Hepatocyte (in vitro differentiated cells): ENCODE results near the gene MAGEB16. TPM values are rescaled to one million over a fixed set of nuclear protein-coding genes. Genes with fewer than 3 reads are reported as not detected.

Experiments used
- DNase-seq: peaks from one replicate; pipeline ENCODE4 v3.0.0-alpha.2; 2016; ENCODE audit warnings: low spot score
- H2AFZ ChIP-seq: fragments of 200-600 bp; sonication (generic); 2 replicates; pipeline ENCODE4 v1.6.0; 2016; ENCODE audit warnings: antibody characterized with exemption, mild to moderate bottlenecking
- H3K27ac ChIP-seq: fragments of 200-600 bp; sonication (generic); 2 replicates; pipeline ENCODE4 v1.5.1; 2016; ENCODE audit warnings: mild to moderate bottlenecking
- H3K27me3 ChIP-seq: fragments of 200-600 bp; sonication (generic); 2 replicates; pipeline ENCODE4 v1.6.1; 2016
- H3K36me3 ChIP-seq: fragments of 200-600 bp; sonication (generic); replicated peaks from 2 replicates; pipeline ENCODE4 v1.5.1; 2016; ENCODE audit warnings: low read depth; ENCODE audit not compliant: insufficient read depth
- H3K4me1 ChIP-seq: fragments of 200-600 bp; sonication (generic); 2 replicates; pipeline ENCODE4 v1.5.1; 2016; ENCODE audit warnings: mild to moderate bottlenecking, moderate library complexity; ENCODE audit not compliant: insufficient read depth
- H3K4me2 ChIP-seq: fragments of 200-600 bp; sonication (generic); 2 replicates; pipeline ENCODE4 v1.6.0; 2016
- H3K4me3 ChIP-seq: fragments of 200-600 bp; sonication (generic); 2 replicates; pipeline ENCODE4 v1.5.1; 2016; ENCODE audit warnings: mild to moderate bottlenecking
- H3K79me2 ChIP-seq: fragments of 200-600 bp; sonication (generic); 2 replicates; pipeline ENCODE4 v1.6.0; 2017; ENCODE audit warnings: mild to moderate bottlenecking
- H3K9me2 ChIP-seq: fragments of 200-600 bp; sonication (generic); replicated peaks from 2 replicates; pipeline ENCODE4 v1.6.0; 2017; ENCODE audit warnings: mild to moderate bottlenecking; ENCODE audit not compliant: insufficient read depth
- H3K9me3 ChIP-seq: fragments of 200-600 bp; sonication (generic); 2 replicates; pipeline ENCODE4 v1.5.1; 2016; ENCODE audit warnings: low read depth, mild to moderate bottlenecking
- H4K20me1 ChIP-seq: fragments of 200-600 bp; sonication (generic); 2 replicates; pipeline ENCODE4 v1.6.0; 2016; ENCODE audit warnings: mild to moderate bottlenecking; ENCODE audit not compliant: insufficient read depth, poor library complexity, severe bottlenecking
- EZH2 ChIP-seq: fragments of 200-600 bp; sonication (generic); IDR thresholded peaks from 2 replicates; pipeline ENCODE4 v1.6.1; 2016; ENCODE audit warnings: antibody characterized with exemption, mild to moderate bottlenecking, borderline replicate concordance
- EZH2phosphoT487 ChIP-seq: fragments of 200-600 bp; sonication (generic); IDR thresholded peaks from one replicate; pipeline ENCODE4 v1.6.1; 2018; ENCODE audit warnings: antibody characterized with exemption, mild to moderate bottlenecking, low read depth, moderate library complexity; ENCODE audit not compliant: unreplicated experiment, severe bottlenecking
- WGBS: methylation state at CpG from one replicate; pipeline ENCODE4 v1.1.6; 2016; ENCODE audit warnings: low lambda C conversion rate; ENCODE audit errors: missing lambda C conversion rate; 5-methylcytosine and 5-hydroxymethylcytosine counted together
- polyA plus RNA-seq: library from polyadenylated mRNA; unstranded; fragments of >200 nt; fragmentation: Nextera tagmentation; extraction: Ambion mirVana; gene quantifications from 2 replicates; pipeline ENCODE4 v1.2.1, GENCODE V29; 2016
- total RNA-seq: library from RNA; depleted of rRNA; stranded (reverse); fragments of >200 nt; gene quantifications from 2 replicates; pipeline ENCODE4 v1.2.3, GENCODE V29; 2014
- TF ChIP-seq, protein P1 (sequence below): fragments of 200-600 bp; sonication (generic); IDR thresholded peaks from 2 replicates; pipeline ENCODE4 v1.5.1; 2016; ENCODE audit warnings: antibody characterized with exemption, mild to moderate bottlenecking; ENCODE audit not compliant: poor library complexity

Gene MAGEB16
- total and polyA plus RNA-seq, 2 experiments from 2014 or later, result not detected

DNA sequence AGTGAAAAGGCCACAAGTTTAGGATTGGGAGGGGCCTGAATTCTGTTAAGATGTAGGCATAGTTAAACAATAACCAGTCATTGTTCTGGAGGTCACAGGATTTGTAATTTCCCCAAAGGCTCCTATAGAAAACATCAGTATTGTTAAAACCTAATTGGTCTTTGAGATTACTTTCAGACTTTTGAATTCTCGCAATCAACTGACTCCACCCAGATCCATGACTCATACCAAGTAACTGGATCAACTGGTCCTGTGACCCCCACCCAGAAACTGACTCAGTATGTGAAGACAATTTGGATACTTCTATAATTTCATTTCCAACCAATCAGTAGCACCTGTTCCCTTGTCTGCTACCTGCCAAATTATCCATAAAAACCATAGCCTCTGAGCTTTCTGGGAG is 28.4 kb downstream of the MAGEB16 start:
- Histone ChIP-seq H3K4me2 (no peak overlapping the region), H3K9me3 (no peaks in the 10 kb centered on the region), H3K4me1 (peaks cover 3% of the 10 kb centered on the region), H3K4me3 (no peak overlapping the region), H3K27ac (no peak overlapping the region), H3K9me2 (no peaks in the 10 kb centered on the region), H4K20me1 (no peaks in the 10 kb centered on the region), H2AFZ (no peak overlapping the region), H3K79me2 (no peaks in the 10 kb centered on the region), H3K27me3 (no peaks in the 10 kb centered on the region), H3K36me3 (no peaks in the 10 kb centered on the region)
- TF ChIP-seq, protein P1, sequence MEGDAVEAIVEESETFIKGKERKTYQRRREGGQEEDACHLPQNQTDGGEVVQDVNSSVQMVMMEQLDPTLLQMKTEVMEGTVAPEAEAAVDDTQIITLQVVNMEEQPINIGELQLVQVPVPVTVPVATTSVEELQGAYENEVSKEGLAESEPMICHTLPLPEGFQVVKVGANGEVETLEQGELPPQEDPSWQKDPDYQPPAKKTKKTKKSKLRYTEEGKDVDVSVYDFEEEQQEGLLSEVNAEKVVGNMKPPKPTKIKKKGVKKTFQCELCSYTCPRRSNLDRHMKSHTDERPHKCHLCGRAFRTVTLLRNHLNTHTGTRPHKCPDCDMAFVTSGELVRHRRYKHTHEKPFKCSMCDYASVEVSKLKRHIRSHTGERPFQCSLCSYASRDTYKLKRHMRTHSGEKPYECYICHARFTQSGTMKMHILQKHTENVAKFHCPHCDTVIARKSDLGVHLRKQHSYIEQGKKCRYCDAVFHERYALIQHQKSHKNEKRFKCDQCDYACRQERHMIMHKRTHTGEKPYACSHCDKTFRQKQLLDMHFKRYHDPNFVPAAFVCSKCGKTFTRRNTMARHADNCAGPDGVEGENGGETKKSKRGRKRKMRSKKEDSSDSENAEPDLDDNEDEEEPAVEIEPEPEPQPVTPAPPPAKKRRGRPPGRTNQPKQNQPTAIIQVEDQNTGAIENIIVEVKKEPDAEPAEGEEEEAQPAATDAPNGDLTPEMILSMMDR, result no peak
- TF ChIP-seq EZH2phosphoT487 (no peak), EZH2 (no peak)
- peak; percentile 13 for DNase-seq
- WGBS, result 35% methylated on average over 1 of the region's 1 CpG

GRCh38 chrX:35829501-35829900 is 31.4 kb downstream of the MAGEB16 start:
- H3K36me3 ChIP-seq, result no peaks in the 10 kb centered on the region
- H3K4me2 ChIP-seq, result no peak overlapping the region
- no peak for DNase-seq
- H3K9me3 ChIP-seq, result no peaks in the 10 kb centered on the region
- no peaks in the 10 kb centered on the region for H3K27me3 ChIP-seq
- no peak overlapping the region for H2AFZ ChIP-seq
- H3K4me1 ChIP-seq, result peaks cover 3% of the 10 kb centered on the region
- no peak overlapping the region for H3K4me3 ChIP-seq
- TF ChIP-seq EZH2 (no peak), EZH2phosphoT487 (no peak)
- TF ChIP-seq, protein P1, result no peak
- 76% methylated on average over 3 of the region's 3 CpGs for WGBS
- H4K20me1 ChIP-seq, result no peaks in the 10 kb centered on the region
- no peaks in the 10 kb centered on the region for H3K9me2 ChIP-seq
- H3K79me2 ChIP-seq, result no peaks in the 10 kb centered on the region
- H3K27ac ChIP-seq, result no peak overlapping the region

DNA sequence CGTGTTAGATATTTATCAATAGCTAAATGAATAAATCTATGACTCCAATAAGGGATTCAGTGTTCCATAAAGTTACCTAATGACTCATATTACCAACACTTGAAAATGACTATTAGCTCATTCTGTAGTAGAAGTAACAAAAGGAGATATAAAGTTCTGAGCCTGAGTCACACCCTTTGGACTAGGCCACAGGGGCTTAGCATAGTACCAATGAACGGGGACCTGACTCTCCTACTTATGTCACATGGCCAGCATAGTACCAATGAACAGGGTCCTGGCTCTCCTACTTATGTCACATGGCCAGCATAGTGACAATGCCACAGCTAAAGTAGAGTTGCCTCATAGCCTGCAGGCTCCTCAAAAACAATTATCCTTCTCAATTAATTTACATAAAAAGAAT is 43.7 kb downstream of the MAGEB16 start:
- WGBS, result 38% methylated on average over 2 of the region's 2 CpGs
- Histone ChIP-seq H4K20me1 (no peaks in the 10 kb centered on the region), H3K4me2 (no peak overlapping the region), H3K27me3 (no peaks in the 10 kb centered on the region), H3K9me3 (no peaks in the 10 kb centered on the region), H3K4me1 (no peaks in the 10 kb centered on the region), H3K4me3 (no peak overlapping the region), H3K79me2 (no peaks in the 10 kb centered on the region), H3K36me3 (no peaks in the 10 kb centered on the region), H3K9me2 (no peaks in the 10 kb centered on the region), H3K27ac (no peak overlapping the region), H2AFZ (no peak overlapping the region)
- no peak for DNase-seq
- no peak for TF ChIP-seq EZH2phosphoT487
- TF ChIP-seq, protein P1, result no peak

- WGBS, result 48% methylated on average over 3 of the region's 3 CpGs
- H2AFZ ChIP-seq, result no peak overlapping the region
- H3K36me3 ChIP-seq, result no peaks in the 10 kb centered on the region
- H3K4me2 ChIP-seq, result no peak overlapping the region
- H3K9me2 ChIP-seq, result no peaks in the 10 kb centered on the region
- H3K79me2 ChIP-seq, result no peaks in the 10 kb centered on the region
- H3K4me1 ChIP-seq, result no peaks in the 10 kb centered on the region
- TF ChIP-seq EZH2phosphoT487 (no peak), EZH2 (no peak)
- TF ChIP-seq, protein P1, result no peak
- H4K20me1 ChIP-seq, result no peaks in the 10 kb centered on the region
- no peak overlapping the region for H3K4me3 ChIP-seq
- no peak overlapping the region for H3K27ac ChIP-seq
- DNase-seq, result no peak
- H3K9me3 ChIP-seq, result no peaks in the 10 kb centered on the region
- no peaks in the 10 kb centered on the region for H3K27me3 ChIP-seq
Observed at GRCh38 chrX:35842674-35843073, 44.5 kb downstream of the MAGEB16 start.
